Uterus (tissue), 2 donors: Measurements from ENCODE around the gene SLC51B.

ENCODE experiments used
- POLR2A ChIP-seq, 2 donors: fragments of 450-650 bp; IDR thresholded peaks; one replicate each; pipeline ENCODE4 v1.6.1; 2016; ENCODE audit warnings: antibody characterized with exemption in 2 of 2, mild to moderate bottlenecking in 1 of 2, moderate library complexity in 1 of 2
- TF ChIP-seq, protein P1 (sequence below), 4 experiments: fragments of 200-600 bp in 2 of 4; fragments of 450-650 bp in 2 of 4; sonication (generic) in 2 of 4; IDR thresholded peaks; one replicate each; pipeline ENCODE4 v1.5.1; 2016 to 2019; ENCODE audit warnings: antibody characterized with exemption in 4 of 4, mild to moderate bottlenecking in 2 of 4, moderate library complexity in 1 of 4

DNA sequence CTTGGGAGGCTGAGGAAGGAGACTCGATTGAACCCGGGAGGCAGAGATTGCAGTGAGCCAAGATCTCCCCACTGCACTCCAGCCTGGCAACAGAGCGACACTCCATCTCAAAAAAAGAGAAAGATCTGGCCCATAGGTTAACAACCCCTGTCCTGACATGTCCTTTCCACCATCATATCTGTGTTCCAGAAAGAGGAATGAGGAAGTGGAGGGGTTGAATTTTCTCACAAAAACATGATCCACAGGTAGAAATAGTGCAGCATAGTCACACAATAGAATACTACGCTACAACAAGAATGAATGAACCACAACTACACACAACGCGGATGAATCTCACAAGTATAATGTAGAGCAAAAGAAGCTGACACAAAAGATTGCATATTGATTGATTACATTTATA, 4.7 kb upstream of the SLC51B start:
- TF ChIP-seq, protein P1, sequence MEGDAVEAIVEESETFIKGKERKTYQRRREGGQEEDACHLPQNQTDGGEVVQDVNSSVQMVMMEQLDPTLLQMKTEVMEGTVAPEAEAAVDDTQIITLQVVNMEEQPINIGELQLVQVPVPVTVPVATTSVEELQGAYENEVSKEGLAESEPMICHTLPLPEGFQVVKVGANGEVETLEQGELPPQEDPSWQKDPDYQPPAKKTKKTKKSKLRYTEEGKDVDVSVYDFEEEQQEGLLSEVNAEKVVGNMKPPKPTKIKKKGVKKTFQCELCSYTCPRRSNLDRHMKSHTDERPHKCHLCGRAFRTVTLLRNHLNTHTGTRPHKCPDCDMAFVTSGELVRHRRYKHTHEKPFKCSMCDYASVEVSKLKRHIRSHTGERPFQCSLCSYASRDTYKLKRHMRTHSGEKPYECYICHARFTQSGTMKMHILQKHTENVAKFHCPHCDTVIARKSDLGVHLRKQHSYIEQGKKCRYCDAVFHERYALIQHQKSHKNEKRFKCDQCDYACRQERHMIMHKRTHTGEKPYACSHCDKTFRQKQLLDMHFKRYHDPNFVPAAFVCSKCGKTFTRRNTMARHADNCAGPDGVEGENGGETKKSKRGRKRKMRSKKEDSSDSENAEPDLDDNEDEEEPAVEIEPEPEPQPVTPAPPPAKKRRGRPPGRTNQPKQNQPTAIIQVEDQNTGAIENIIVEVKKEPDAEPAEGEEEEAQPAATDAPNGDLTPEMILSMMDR (IDR thresholded peaks at IDR 0.05): no peak
- TF ChIP-seq POLR2A (IDR thresholded peaks at IDR 0.05): no peak
